ENCODE data around the gene ADAT2. TPM values are rescaled to one million over a fixed set of nuclear protein-coding genes. Genes with fewer than 3 reads are reported as not detected.
A peak's percentile ranks its signal among the peaks of the same experiment; 100 is the strongest.

ADAT2 gene
- total and polyA plus RNA-seq, 2 donors (not counting 1 experiment from before 2014, with no cell fraction given): 13.6 to 16.0 TPM

DNA sequence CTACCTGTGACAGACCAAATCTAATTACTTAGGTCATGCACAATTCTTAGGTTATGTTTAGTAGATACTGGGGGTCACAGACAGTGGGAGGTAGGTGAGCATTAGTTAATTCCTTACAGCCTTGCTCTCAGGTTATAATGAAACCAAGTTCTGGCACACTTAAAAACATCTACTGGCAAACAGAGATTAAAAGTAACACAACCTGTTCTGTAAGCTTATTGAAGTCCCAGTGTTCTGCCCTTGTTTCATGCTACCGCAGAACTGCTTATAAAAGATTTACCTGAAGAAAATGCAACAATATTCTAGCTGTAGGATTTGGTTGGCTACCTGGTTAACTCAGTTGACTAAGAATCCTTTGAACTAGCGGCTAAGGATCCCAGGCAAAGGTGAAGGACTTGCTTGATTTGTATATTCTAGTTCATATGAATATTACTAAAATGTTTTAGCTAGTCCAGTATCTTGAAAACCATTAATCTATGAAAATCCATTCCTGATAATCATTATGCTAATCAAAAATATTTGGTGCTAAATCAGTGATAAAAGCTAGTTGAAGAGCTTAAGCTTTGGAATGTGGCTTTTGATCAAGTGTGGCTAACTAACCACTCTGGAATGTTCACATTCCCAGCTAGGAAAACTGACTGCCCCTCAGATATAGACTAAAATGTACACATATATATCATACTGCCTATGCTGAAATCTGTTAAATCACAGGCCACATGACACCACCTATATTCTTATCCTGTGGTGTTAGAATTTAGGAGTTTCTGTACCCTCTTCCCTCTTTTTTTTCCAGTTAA, 7.3 kb upstream of the ADAT2 start:
- CTCF ChIA-PET: no interaction called here
- H2AFZ ChIP-seq (ENCODE audit: insufficient read depth, low read depth, low read length, poor library complexity, severe bottlenecking): no peak overlapping the region
- peaks cover 8% of the 10 kb centered on the region for H3K79me2 ChIP-seq (ENCODE audit: control insufficient read depth, insufficient read depth, low read length)
- H3K4me3 ChIP-seq (ENCODE audit: control extremely low read depth in 1 of 5, extremely low read depth in 1 of 5, insufficient read depth in 1 of 5, low read depth in 2 of 5, low read length in 4 of 5): no peak overlapping the region
- no peak for ATAC-seq (ENCODE audit: low read depth)
- H3K27me3 Mint-ChIP-seq: no peaks in the 10 kb centered on the region
- WGBS (ENCODE audit: insufficient coverage): no CpG with 5 or more reads among the region's 2 CpGs
- no peak overlapping the region for H3K27ac Mint-ChIP-seq
- H3K4me1 Mint-ChIP-seq: peaks cover 9% of the 10 kb centered on the region
- H3K9me3 Mint-ChIP-seq (ENCODE audit: insufficient read depth): no peaks in the 10 kb centered on the region
- no peak overlapping the region for H3K9ac ChIP-seq (ENCODE audit: low read length)
- no peaks in the 10 kb centered on the region for H3K4me1 ChIP-seq (ENCODE audit: control insufficient read depth in 2 of 2, insufficient read depth in 2 of 2, low read length in 2 of 2)
- no peak overlapping the region for H3K4me2 ChIP-seq (replicated peaks; ENCODE audit: low read depth, low read length, poor library complexity, severe bottlenecking)
- no peak overlapping the region for H3K27ac ChIP-seq (ENCODE audit: low read length in 2 of 2)
- intact Hi-C loops (cut with micrococcal nuclease): loop anchor here (10.0 kb wide), 1 partner anchor 603 kb away; no protein-coding TSS in a partner anchor
- TF ChIP-seq, protein P1, sequence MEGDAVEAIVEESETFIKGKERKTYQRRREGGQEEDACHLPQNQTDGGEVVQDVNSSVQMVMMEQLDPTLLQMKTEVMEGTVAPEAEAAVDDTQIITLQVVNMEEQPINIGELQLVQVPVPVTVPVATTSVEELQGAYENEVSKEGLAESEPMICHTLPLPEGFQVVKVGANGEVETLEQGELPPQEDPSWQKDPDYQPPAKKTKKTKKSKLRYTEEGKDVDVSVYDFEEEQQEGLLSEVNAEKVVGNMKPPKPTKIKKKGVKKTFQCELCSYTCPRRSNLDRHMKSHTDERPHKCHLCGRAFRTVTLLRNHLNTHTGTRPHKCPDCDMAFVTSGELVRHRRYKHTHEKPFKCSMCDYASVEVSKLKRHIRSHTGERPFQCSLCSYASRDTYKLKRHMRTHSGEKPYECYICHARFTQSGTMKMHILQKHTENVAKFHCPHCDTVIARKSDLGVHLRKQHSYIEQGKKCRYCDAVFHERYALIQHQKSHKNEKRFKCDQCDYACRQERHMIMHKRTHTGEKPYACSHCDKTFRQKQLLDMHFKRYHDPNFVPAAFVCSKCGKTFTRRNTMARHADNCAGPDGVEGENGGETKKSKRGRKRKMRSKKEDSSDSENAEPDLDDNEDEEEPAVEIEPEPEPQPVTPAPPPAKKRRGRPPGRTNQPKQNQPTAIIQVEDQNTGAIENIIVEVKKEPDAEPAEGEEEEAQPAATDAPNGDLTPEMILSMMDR (IDR thresholded peaks at IDR 0.05): no peak
- TF ChIP-seq EZH2 (IDR thresholded peaks at IDR 0.05; ENCODE audit: borderline replicate concordance, insufficient read depth, low read depth, low read length, poor library complexity, severe bottlenecking): no peak
- no peaks in the 10 kb centered on the region for H4K20me1 ChIP-seq (ENCODE audit: control insufficient read depth, insufficient read depth, low read length, poor library complexity, severe bottlenecking)
- no peak overlapping the region for H3K4me3 Mint-ChIP-seq
- H3K27me3 ChIP-seq (replicated peaks in 1 of 4; ENCODE audit: control extremely low read depth in 1 of 4, control insufficient read depth in 3 of 4, insufficient read depth in 4 of 4, low read length in 3 of 4): no peaks in the 10 kb centered on the region
- peaks cover 4 to 9% of the 10 kb centered on the region in 2 experiments for H3K36me3 ChIP-seq (replicated peaks in 1 of 2; ENCODE audit: control extremely low read depth in 1 of 2, control insufficient read depth in 1 of 2, extremely low read depth in 1 of 2, insufficient read depth in 2 of 2, low read length in 1 of 2)
- POLR2A ChIA-PET: no interaction called here
- no peaks in the 10 kb centered on the region for H3K9me3 ChIP-seq (ENCODE audit: control extremely low read depth in 1 of 3, control insufficient read depth in 2 of 3, insufficient read depth in 1 of 3, low read length in 2 of 3)
- DNase-seq: no peak

GRCh38 chr6:143451531-143451930, 1.0 kb upstream of the ADAT2 start:
- TF ChIP-seq EZH2 (IDR thresholded peaks at IDR 0.05; ENCODE audit: borderline replicate concordance, insufficient read depth, low read depth, low read length, poor library complexity, severe bottlenecking): no peak
- TF ChIP-seq, protein P1 (IDR thresholded peaks at IDR 0.05): no peak
- POLR2A ChIA-PET: no interaction called here
- Mint-ChIP-seq H3K9me3 (ENCODE audit: insufficient read depth) (no peaks in the 10 kb centered on the region), H3K27me3 (no peaks in the 10 kb centered on the region), H3K27ac (peak overlapping the region; percentile 94), H3K4me3 (peak overlapping the region; percentile 95), H3K4me1 (peaks cover 34% of the 10 kb centered on the region)
- Histone ChIP-seq H3K27me3 (replicated peaks in 1 of 4; ENCODE audit: control extremely low read depth in 1 of 4, control insufficient read depth in 3 of 4, insufficient read depth in 4 of 4, low read length in 3 of 4) (no peaks in the 10 kb centered on the region), H2AFZ (ENCODE audit: insufficient read depth, low read depth, low read length, poor library complexity, severe bottlenecking) (peak overlapping the region; percentile 98), H3K4me3 (ENCODE audit: control extremely low read depth in 1 of 5, extremely low read depth in 1 of 5, insufficient read depth in 1 of 5, low read depth in 2 of 5, low read length in 4 of 5) (peak overlapping the region; percentile 69 to 88 (median 83)), H3K79me2 (ENCODE audit: control insufficient read depth, insufficient read depth, low read length) (peaks cover 24% of the 10 kb centered on the region), H3K9me3 (ENCODE audit: control extremely low read depth in 1 of 3, control insufficient read depth in 2 of 3, insufficient read depth in 1 of 3, low read length in 2 of 3) (no peaks in the 10 kb centered on the region), H3K4me1 (ENCODE audit: control insufficient read depth in 2 of 2, insufficient read depth in 2 of 2, low read length in 2 of 2) (peaks cover 15 to 18% of the 10 kb centered on the region in 2 donors), H3K27ac (ENCODE audit: low read length in 2 of 2) (peak overlapping the region; percentile 59 to 82), H4K20me1 (ENCODE audit: control insufficient read depth, insufficient read depth, low read length, poor library complexity, severe bottlenecking) (no peaks in the 10 kb centered on the region), H3K9ac (ENCODE audit: low read length) (peak overlapping the region; percentile 81), H3K4me2 (replicated peaks; ENCODE audit: low read depth, low read length, poor library complexity, severe bottlenecking) (peak overlapping the region; percentile 87), H3K36me3 (replicated peaks in 1 of 2; ENCODE audit: control extremely low read depth in 1 of 2, control insufficient read depth in 1 of 2, extremely low read depth in 1 of 2, insufficient read depth in 2 of 2, low read length in 1 of 2) (peaks cover 0 to 2% of the 10 kb centered on the region in 2 experiments)
- CTCF ChIA-PET: interaction anchor here (1.7 kb wide), 1 partner anchor 19 kb away, joined by 4 read pairs; no protein-coding TSS in a partner anchor
- intact Hi-C loops (cut with micrococcal nuclease): loop anchor here (1.0 to 10.0 kb wide), 5 partner anchors 60 to 766 kb away; partner anchors contain the start of genes AIG1, FUCA2 and STX11
- no CpG with 5 or more reads among the region's 4 CpGs for WGBS (ENCODE audit: insufficient coverage)
- ATAC-seq (ENCODE audit: low read depth) (no peak), DNase-seq (no peak)

Measured in B cell (primary cell).